GM21786 (cell line): ENCODE data around the gene CD207.
"Not testable (repeated sequence)": the region's sequence is repeated elsewhere in the genome, so short reads cannot be mapped to it uniquely, and the experiment has no call there.

ENCODE experiments used
- ATAC-seq: cut with Tn5 transposase; IDR thresholded peaks from one replicate; pipeline ENCODE4 v1.9.1; 2021; ENCODE audit not compliant: unreplicated experiment

The CD207 gene

GRCh38 chr2:70835643-70836042 lies at the start of gene CD207:
TSS of gene CD207 (minus strand) at chr2:70835816. CDS start at chr2:70835776, 40 bp downstream.
- no peak for ATAC-seq

GRCh38 chr2:70878543-70878942 lies 42.9 kb upstream of the CD207 start:
- ATAC-seq = not testable (repeated sequence)

- not testable (repeated sequence) for ATAC-seq
Observed at GRCh38 chr2:70876138-70876537, 40.5 kb upstream of the CD207 start.

- ATAC-seq = no peak
Observed at GRCh38 chr2:70873541-70873940, 37.9 kb upstream of the CD207 start.

- peak; percentile 71 for ATAC-seq
Observed at GRCh38 chr2:70871398-70872211, 36.0 kb upstream of the CD207 start.

GRCh38 chr2:70870790-70871189 lies 35.2 kb upstream of the CD207 start:
- no peak for ATAC-seq

- ATAC-seq = no peak
Observed at GRCh38 chr2:70868970-70869369, 33.4 kb upstream of the CD207 start.

GRCh38 chr2:70861777-70862625 lies 26.4 kb upstream of the CD207 start:
- peak; percentile 68 for ATAC-seq

- ATAC-seq = no peak
Observed at GRCh38 chr2:70855667-70856066, 20.1 kb upstream of the CD207 start.

GRCh38 chr2:70854411-70854810 lies 18.8 kb upstream of the CD207 start:
- no peak for ATAC-seq

GRCh38 chr2:70852824-70853223 lies 17.2 kb upstream of the CD207 start:
- ATAC-seq = no peak

- peak; percentile 81 for ATAC-seq
Observed at GRCh38 chr2:70851704-70852103, 16.1 kb upstream of the CD207 start.

GRCh38 chr2:70850925-70851324 lies 15.3 kb upstream of the CD207 start:
- ATAC-seq = no peak

- ATAC-seq = no peak
Observed at GRCh38 chr2:70842401-70842800, 6.8 kb upstream of the CD207 start.

GRCh38 chr2:70837980-70838925 lies 2.6 kb upstream of the CD207 start:
- no peak for ATAC-seq

GRCh38 chr2:70834881-70835280 lies 735 bp downstream of the CD207 start:
- no peak for ATAC-seq

- no peak for ATAC-seq
Observed at GRCh38 chr2:70834106-70834505, 1.5 kb downstream of the CD207 start.

- ATAC-seq = no peak
Observed at GRCh38 chr2:70833246-70833645, 2.4 kb downstream of the CD207 start.

GRCh38 chr2:70832386-70832785 lies 3.2 kb downstream of the CD207 start:
- ATAC-seq = no peak

GRCh38 chr2:70831861-70832260 lies 3.8 kb downstream of the CD207 start:
- ATAC-seq = no peak

GRCh38 chr2:70830366-70830765 lies 5.2 kb downstream of the CD207 start:
- ATAC-seq = no peak
